GM21423 (cell line): Measurements from ENCODE around the gene ESD.
A peak's percentile ranks its signal among the peaks of the same experiment; 100 is the strongest.
"Not testable (repeated sequence)": the region's sequence is repeated elsewhere in the genome, so short reads cannot be mapped to it uniquely, and the experiment has no call there.

ENCODE experiments used
- ATAC-seq: cut with Tn5 transposase; IDR thresholded peaks from one replicate; pipeline ENCODE4 v1.9.1; 2021; ENCODE audit warnings: mild to moderate bottlenecking, moderate library complexity; ENCODE audit not compliant: unreplicated experiment

Gene ESD, protein sequence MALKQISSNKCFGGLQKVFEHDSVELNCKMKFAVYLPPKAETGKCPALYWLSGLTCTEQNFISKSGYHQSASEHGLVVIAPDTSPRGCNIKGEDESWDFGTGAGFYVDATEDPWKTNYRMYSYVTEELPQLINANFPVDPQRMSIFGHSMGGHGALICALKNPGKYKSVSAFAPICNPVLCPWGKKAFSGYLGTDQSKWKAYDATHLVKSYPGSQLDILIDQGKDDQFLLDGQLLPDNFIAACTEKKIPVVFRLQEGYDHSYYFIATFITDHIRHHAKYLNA

DNA sequence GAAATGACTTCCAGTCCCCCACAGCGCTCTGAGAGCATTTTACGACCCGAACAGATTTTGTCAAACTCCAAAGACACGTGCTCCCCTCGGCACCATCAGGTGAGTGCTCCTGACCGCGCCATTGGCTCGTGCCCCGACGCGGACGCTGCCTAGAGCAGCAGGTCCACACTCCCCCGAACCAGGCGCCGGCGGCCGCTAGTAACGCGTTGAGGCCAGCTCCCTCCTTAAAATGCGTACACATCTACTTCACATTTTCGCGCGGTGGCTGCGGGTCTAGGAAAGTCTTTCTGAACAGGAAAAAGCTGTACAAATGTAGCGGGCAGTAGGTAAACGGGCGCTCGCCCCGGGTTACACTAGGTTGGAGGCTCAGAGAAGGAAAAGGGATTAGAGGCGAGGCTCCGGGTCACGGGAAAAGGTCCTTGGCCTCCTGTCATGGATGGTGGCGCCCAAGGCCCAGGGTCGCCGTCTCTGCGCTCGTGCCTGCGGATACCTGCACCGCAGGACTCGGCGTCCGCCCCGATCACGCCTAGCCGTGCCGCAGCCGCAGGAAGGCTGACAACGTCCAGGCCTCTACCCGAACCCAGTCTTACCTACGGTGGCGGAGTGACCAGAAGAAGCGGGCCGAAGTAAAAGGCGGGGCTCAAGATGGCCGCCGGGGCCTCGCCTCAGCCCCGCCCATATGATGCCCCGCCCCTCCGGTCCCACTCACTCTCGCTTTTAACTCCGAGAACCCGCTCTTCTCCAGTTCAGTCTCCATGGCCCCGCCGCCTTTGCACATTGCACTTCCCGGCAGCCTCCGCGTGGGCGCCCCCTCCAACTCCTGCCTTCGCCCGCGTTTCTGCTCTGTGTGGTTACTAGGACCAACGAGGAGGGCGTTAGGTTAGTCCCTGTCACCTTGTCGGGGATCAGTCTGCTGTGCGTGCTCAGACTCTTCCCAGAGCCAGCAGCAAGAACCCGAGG, at the start of gene ESD:
TSS of gene ESD (minus strand) at position 647 of the 960 bp plus-strand sequence. CDS start 5,748 bp downstream, outside the sequence.
- peak; percentile 93 for ATAC-seq

DNA sequence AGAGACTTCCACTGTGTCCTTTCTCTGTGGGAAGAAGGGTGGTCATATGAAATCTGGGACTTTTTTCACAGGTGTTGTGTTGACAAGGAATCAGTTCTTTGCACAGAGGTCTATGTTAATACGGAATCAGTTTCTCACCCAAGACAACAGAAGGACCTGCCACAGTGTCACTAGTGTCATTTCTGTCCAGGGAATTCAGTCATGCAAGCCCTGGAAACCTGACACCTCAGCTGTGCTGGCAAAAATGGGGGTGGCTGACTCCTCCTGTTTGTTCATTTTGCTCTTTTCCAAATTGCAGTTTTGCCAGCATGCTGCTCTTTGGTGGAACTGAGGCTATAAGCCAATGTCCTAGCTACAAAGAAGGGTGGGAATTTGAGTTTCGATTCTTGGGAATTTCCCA, 49.8 kb upstream of the ESD start:
- ATAC-seq = no peak

DNA sequence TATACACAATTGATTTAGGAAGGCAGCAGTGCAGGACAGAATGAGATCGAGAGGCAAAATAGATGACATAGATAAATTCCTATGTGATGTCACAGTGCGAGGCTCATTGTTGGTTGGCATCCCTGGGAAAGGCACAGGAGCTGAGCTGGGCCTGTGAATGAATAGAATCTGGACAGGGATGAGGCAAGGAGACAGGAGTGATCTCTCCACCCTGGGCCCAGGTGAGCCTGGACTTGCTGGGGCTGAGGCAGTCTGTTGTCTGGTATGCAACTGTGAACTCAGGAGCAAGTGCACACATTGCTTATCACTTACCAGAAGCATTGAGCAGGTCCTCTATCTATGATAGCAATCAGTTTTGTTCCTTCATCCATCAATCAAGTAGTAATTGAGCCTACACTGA, 48.2 kb upstream of the ESD start:
- ATAC-seq = no peak

DNA sequence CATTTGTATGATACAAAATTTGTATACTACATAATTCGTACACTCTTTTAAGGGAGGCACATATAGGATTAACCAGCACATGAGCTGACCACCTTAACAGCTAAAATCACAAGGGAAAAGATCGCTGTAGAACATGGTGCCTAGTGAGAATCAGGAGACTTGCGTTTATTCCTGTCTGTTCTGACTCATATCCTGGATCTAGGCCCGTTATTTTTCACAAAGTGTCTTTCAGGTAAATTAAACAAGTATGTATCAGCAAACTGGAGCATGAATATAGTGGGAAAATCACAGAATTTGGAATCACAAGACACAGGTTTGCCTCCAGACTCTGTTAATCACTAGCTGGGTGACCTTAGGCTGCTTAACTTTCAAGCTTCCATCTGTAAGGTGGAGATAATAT, 47.5 kb upstream of the ESD start:
- ATAC-seq = no peak

DNA sequence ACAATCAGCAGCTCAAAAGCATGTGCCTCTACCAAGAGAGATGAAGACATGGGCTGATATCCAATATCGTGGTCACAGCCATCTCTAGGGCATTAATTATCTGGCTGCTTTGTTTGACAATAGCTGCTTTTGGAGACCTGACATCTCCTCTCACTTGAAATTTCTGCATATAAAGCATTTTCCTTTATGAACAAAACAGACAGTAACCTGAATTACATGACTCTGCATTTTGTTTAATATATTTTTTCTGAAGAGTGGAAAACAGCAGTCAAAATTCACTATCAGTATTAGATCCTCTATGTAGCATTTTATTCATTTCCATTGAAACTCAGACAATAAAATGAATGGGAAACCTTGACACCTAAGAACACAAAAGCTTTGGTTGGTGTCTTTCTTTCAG, 42.4 kb upstream of the ESD start:
- no peak for ATAC-seq

DNA sequence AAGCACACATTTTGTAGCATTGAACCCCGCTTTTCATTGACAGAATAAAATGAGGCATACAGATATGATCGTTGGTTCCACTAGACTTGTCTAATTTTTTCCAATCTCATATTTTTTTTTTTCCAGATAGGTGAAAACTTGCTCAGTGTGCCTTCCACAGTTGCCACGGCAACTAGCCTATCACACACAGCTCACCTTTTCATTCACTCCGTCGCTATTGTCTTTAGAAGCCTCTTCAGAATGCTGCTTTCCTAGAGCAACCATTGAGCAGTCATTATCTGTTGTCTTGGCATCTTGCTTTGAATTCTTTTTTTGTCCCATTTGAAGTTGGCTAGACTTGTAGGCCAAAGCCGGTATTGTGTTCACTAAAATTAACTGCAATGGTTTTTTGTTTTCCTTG, 37.7 kb upstream of the ESD start:
- no peak for ATAC-seq

DNA sequence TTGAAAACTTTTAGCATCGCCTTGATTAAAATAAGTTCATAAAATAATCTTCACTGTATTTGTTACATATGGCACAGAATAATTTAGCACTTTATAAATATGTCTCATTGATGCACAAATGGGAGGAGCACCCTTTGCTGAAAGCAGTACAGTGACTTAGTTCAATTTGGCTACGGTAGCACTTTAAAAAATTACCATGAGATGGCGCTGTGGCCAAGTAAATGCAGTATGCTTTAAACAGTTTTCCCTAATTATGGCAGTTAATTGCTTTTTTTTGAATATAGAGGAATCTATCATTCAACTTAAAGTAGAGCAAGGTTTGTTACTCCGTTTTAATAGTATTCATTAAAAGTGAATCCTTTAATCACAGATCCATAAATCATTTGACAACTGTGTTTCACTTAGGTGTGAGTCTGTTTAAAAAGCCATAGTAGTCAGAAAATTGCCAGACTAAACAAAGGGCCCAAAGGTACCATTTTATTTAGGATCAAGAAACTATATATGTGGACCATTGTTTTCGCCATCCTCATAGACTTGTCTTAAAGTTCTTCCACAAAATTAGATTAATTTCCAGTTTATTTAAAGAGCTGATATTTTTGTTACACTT, 34.7 kb upstream of the ESD start:
- peak; percentile 55 for ATAC-seq

DNA sequence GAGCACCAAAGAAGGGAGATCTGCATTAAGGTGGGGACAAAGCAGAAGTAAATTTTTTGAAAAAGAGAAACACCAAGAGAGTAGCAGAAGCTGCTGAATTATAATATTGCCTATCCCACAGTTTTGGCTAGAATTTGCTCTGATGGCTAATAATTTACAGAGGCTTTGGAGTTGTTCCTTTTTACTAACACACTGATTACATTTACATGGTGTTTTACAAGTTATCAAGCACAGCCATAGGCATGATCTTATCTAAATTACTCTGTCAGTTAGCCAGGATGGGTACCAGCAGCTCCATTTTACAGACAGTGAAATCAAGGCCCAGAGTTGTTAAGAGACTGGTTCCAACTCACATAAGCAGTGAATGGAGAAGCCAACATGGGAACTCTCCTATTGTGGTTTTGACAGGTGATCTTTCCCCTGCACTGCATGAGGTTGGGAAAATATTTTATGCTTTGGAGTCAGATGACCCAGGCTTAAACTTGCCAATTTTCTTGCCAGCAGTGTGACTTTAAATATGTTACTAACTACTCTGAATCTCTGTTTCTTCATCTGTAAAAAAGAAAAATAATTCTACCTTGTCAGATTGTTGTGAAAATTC, 33.5 kb upstream of the ESD start:
- ATAC-seq = no peak

DNA sequence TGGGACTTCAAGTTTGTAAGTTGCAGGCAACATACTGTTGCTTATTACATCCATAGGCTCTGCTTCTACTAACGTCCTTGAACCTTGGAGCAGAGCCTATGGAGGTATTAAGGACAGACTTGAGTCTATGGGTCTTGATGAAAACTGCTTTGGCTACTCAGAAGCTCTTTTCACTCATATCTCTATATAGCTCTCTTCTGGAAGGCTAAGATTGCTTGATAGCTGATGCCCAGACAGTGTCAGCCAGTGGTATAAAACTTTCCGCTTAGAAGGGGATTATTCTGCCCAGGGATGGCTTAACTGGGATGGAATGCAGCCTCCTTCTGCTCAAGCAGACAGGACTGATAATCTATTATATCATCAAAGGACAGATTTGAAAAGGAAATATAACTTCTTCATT, 25.6 kb upstream of the ESD start:
- no peak for ATAC-seq

DNA sequence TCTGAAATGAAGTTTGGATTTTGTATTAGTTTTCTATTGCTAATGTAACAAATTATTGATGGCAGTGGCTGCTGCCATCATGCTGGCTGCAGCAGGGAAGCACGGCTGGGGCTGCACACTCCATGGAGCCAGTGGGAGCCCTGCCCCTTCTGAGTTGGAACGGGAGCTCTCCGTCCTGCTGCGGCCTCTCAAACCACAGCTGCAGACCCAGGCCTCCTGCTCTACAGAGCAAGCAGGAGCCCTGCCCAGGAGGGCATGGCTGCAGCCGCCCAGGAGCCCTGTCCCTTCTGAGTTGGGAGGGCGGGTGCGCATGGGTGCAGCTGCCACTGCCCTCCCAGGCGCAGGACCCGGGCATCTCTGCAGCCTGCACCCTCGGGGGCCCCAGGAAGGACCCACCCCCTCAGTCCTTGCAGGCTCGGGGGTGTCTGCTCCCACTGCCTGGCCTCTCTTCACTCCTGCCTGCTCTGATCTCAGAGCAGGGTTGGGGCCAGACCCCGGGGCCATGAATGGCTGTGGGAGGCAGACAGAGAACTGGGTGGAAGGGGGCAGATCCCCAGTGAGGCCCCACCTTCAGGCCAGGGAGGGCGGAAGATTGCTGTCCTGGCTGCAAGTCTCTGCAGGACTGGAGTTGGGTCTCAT, 21.0 kb upstream of the ESD start:
- ATAC-seq = no peak

DNA sequence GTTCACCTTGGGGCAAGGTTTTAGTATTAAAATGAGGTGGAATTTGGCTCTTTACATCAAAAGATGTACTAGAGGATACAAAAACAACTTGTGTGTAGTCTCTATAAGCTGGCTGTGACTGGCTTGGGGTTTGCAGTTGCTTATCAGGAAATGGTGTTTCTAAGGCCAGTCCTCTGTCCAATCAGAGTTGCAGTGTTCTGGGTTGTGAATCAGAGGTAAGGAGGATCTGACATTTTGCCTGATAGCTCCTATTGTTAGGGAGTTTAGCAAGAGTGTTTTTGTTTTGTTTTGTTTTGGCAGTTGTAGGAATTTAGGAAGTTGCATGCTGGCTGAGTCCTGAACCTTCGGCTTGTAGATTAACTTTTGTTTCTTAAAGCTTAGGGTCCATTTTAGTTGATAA, 20.1 kb upstream of the ESD start:
- ATAC-seq = no peak

DNA sequence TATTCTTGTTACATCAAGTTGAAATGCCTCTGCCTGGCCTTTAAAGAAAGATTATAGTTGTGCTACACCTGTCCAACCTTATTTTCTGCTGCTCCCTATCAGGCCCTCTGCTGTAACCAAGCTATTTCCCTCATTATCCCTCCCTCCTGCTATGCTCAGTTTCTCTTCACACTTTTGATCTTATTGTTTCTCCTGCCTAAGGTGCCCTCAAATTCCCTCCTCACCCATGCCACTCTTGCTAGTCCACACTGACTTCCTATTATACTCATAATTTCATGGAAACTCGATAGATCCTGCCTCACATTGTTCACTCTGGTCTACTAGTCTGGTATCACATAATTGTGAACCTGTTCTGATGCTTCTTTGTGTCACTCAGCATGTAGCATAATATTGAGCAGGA, 19.4 kb upstream of the ESD start:
- no peak for ATAC-seq

DNA sequence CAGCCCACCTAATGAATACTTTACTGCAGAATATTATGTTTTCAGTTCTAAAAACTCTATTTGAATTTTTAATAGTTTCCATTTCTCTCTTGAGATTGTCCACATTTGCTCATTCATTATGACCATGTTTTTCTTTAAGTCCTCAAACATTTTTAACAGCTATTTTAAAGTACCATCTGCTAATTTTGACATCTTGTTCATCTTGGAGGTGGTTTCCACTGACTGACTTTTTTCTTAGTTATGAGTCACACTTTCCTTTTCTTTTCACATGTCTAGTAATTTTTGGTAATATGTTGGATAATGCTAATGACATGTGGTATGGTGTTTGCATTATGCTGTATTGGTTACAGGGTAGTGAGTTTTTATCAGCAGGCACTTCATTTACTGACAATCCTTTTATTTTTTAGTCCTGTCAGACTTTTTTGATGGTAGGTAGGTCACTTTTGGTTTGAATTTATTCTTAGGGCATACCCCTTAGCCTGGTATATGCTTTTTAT, 15.4 kb upstream of the ESD start:
- ATAC-seq = no peak

DNA sequence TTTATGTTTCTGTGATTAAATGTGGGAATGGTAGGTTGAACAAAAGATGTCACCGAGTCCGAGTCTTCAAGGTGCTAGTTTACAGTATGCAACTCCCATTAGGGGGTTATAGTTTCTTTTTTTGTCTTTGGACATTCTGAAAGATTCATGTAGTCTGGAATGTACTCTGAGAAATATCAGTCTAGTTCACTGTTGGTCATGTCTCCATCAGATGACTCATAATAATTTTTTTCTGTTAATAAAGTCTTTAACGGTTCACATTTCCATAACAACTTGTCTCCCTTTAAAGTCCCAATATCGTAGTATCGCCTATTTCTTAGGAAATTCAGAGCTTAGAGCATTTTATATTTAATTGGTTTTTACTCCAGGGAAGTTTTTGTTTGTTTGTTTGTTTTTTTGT, 13.5 kb upstream of the ESD start:
- ATAC-seq = no peak

DNA sequence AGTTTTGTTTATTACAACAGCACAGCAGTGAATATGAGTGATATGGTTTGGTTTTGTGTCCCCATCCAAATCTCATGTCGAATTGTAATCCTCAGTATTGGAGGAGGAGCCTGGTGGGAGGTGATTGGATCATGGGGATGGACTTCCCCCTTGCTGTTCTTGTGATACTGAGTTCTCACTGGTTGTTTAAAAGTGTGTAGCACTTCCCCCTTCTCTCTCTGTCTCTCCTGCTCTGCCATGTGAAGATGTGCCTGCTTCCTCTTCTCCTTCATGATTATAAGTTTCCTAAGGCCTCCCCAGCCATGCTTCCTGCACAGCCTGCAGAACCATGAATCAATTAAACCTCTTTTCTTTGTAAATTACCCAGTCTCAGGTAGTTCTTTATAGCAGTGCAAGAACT, 8.0 kb upstream of the ESD start:
- not testable (repeated sequence) for ATAC-seq

DNA sequence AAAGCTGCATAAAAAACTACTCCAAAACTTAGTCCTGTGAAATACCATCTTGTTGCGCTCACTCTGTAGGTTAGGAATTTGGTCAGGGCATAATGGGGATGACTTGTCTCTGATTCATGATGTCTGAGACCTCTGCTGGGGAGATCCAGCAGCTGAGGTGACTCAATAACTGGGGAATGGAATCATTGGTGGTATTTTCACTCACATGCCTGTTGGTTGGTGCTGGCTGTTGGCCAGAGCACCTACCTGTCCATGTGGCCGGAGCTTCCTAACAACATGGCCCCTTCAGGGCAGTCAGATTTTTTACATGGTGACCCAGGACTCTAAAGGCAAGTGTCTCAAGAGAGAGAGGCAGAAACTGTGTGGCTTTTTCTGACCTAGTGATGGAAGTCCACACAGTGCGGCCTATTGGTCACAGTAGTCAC, 7.4 kb upstream of the ESD start:
- ATAC-seq = no peak

DNA sequence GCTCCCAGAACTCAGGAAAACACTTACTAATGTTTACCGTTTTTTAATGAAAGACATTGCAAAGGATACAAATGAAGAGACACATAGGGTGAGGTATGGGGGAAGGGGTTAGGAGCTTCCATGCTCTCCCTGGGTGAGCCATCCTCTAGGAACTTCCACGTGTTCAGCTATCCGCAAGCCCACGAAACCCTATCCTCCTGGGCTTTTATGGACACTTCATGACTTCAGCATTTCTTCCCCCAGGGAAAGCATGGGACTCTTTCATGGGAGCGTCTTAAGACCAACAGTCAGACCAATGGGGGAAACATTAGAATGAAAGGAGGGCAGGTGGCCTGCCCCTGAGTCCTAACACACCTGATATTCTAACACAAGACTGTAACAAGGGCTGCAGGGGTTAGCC, 6.6 kb upstream of the ESD start:
- no peak for ATAC-seq

DNA sequence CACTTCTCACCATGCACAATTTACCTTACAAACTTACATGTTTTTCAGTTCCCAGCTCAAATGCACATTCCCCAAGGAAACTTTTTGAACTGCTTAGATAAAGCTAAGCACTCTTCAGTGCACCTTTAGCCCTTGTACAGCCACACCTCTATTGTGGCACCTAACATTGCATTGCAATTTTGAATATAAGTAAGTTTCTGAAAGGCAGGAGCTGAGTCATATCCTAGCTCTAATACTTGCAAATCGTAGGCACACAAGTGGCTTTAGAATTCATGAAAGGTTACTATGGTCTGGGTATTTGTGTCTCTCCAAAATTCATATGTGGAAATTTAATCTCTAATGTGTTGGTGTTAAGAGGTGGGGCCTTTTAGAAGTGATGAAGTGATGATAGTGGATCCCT, 4.9 kb upstream of the ESD start:
- no peak for ATAC-seq

DNA sequence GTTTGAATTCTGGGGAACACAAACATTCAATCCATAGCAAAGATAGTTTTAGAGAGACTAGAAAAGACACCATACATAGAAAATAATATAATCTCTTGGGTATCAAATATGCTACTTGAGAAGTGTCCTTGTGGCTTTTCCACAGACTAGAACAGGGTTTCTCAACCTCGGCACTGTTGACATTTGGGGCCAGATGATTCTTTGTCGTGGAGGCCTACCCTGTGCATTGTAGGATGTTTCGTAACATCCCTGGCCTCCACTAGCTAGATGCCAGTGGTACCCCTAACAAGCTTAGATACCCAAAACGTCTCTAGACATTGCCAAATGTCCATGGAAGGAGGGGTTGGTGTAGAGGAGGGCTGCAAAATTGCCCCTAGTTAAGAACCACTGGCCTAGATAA, 2.2 kb upstream of the ESD start:
- ATAC-seq = no peak

DNA sequence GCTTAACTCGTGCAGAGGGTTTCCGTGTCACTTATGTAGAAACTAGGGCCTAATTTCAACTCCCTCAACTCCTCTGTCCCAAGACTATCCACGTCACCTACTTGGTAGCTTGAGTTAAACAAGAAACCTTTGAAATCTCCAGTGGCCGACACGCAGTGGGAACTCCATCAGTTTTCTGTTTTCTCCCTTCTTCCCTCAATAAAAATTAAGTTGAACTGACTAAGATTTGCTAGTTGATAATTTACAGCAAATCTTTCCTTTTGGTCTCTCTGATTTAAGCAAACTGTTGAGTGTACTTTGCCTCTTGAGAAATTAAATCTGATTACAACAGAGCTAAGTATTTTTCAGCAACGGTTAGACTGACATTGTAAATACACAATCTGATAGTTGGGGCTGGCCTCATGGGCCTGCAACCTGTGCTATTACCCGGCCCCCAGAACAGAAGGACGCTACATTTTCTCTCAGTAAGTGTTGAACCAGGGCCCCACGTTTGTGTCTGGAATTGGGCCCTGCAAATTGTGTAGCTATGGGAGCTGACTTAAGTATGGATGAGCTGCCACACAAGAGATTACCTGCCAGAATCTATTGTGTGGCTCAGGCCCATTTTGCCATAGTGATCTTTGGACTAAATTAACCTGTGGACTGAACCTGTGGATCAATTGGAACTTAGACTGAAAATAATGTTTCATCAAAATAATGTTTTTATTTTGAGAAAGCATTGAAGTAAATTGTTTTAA, 708 bp upstream of the ESD start:
- ATAC-seq = no peak
